ENCODE results near the gene CTNNA2. TPM values are rescaled to one million over a fixed set of nuclear protein-coding genes. Genes with fewer than 3 reads are reported as not detected.

The CTNNA2 gene
- total and polyA plus RNA-seq, 2 of the 8 experiments (the other 6 are each of a cell fraction or from before 2014, with no cell fraction given): 3.9 to 9.0 TPM

- TF ChIP-seq EP300 (IDR thresholded peaks at IDR 0.05; ENCODE audit: borderline replicate concordance in 1 of 2, low read depth in 2 of 2, low read length in 2 of 2) (no peak), POLR2A (IDR thresholded peaks at IDR 0.05; ENCODE audit: control extremely low read depth in 1 of 2, low read depth in 2 of 2, low read length in 2 of 2) (no peak), SIX5 (IDR thresholded peaks at IDR 0.05; ENCODE audit: low read depth, low read length) (no peak), CTBP2 (IDR thresholded peaks at IDR 0.05; ENCODE audit: borderline replicate concordance, insufficient read depth, insufficient read length, low read length) (no peak)
These were observed 976.9 kb downstream of the CTNNA2 start (continued) for GRCh38 chr2:80489717-80490116.

Data from H1 (cell line).